ENCODE data around the gene GINS3.

The GINS3 gene

GRCh38 chr16:58422809-58423208 is 30.5 kb downstream of the GINS3 start:
- no peaks in the 10 kb centered on the region for H3K36me3 ChIP-seq (ENCODE audit: control insufficient read depth, insufficient read depth, low read length)
- no peak overlapping the region for H3K4me3 ChIP-seq (ENCODE audit: insufficient read depth, low read depth, low read length)
- no peaks in the 10 kb centered on the region for H3K27me3 ChIP-seq (ENCODE audit: control insufficient read depth, insufficient read depth, low read length, poor library complexity, severe bottlenecking)
- H3K9me3 ChIP-seq (ENCODE audit: control insufficient read depth, low read length): no peaks in the 10 kb centered on the region
- H3K27ac ChIP-seq (ENCODE audit: insufficient read depth, low read depth, low read length, poor library complexity, severe bottlenecking): no peak overlapping the region
- 73 to 80% methylated on average over 4 of the region's 4 CpGs for WGBS, 2 experiments
- peaks cover 10% of the 10 kb centered on the region for H3K4me1 ChIP-seq (ENCODE audit: control insufficient read depth, insufficient read depth, low read length)

- Histone ChIP-seq H3K27ac (ENCODE audit: insufficient read depth, low read depth, low read length, poor library complexity, severe bottlenecking) (no peak overlapping the region), H3K4me1 (ENCODE audit: control insufficient read depth, insufficient read depth, low read length) (no peaks in the 10 kb centered on the region), H3K27me3 (ENCODE audit: control insufficient read depth, insufficient read depth, low read length, poor library complexity, severe bottlenecking) (no peaks in the 10 kb centered on the region), H3K9me3 (ENCODE audit: control insufficient read depth, low read length) (no peaks in the 10 kb centered on the region), H3K4me3 (ENCODE audit: insufficient read depth, low read depth, low read length) (no peak overlapping the region), H3K36me3 (ENCODE audit: control insufficient read depth, insufficient read depth, low read length) (no peaks in the 10 kb centered on the region)
- 91 to 95% methylated on average over 8 of the region's 8 CpGs for WGBS, 2 experiments
Observed at GRCh38 chr16:58425245-58425644, 33.0 kb downstream of the GINS3 start.

GRCh38 chr16:58425756-58426494 is 33.7 kb downstream of the GINS3 start:
- Histone ChIP-seq H3K9me3 (ENCODE audit: control insufficient read depth, low read length) (no peaks in the 10 kb centered on the region), H3K36me3 (ENCODE audit: control insufficient read depth, insufficient read depth, low read length) (no peaks in the 10 kb centered on the region), H3K4me3 (ENCODE audit: insufficient read depth, low read depth, low read length) (no peak overlapping the region), H3K27ac (ENCODE audit: insufficient read depth, low read depth, low read length, poor library complexity, severe bottlenecking) (no peak overlapping the region), H3K27me3 (ENCODE audit: control insufficient read depth, insufficient read depth, low read length, poor library complexity, severe bottlenecking) (no peaks in the 10 kb centered on the region), H3K4me1 (ENCODE audit: control insufficient read depth, insufficient read depth, low read length) (no peaks in the 10 kb centered on the region)
- WGBS, 2 experiments: 89 to 90% methylated on average over 10 of the region's 10 CpGs

GRCh38 chr16:58426966-58427365 is 34.7 kb downstream of the GINS3 start:
- Histone ChIP-seq H3K4me1 (ENCODE audit: control insufficient read depth, insufficient read depth, low read length) (no peaks in the 10 kb centered on the region), H3K9me3 (ENCODE audit: control insufficient read depth, low read length) (no peaks in the 10 kb centered on the region), H3K27ac (ENCODE audit: insufficient read depth, low read depth, low read length, poor library complexity, severe bottlenecking) (no peak overlapping the region), H3K36me3 (ENCODE audit: control insufficient read depth, insufficient read depth, low read length) (no peaks in the 10 kb centered on the region), H3K4me3 (ENCODE audit: insufficient read depth, low read depth, low read length) (no peak overlapping the region), H3K27me3 (ENCODE audit: control insufficient read depth, insufficient read depth, low read length, poor library complexity, severe bottlenecking) (no peaks in the 10 kb centered on the region)
- 91 to 94% methylated on average over 2 of the region's 2 CpGs for WGBS, 2 experiments

GRCh38 chr16:58428621-58429542 is 36.6 kb downstream of the GINS3 start:
- H3K9me3 ChIP-seq (ENCODE audit: control insufficient read depth, low read length): no peaks in the 10 kb centered on the region
- 88 to 91% methylated on average over 11 of the region's 11 CpGs for WGBS, 2 experiments
- H3K36me3 ChIP-seq (ENCODE audit: control insufficient read depth, insufficient read depth, low read length): no peaks in the 10 kb centered on the region
- no peak overlapping the region for H3K4me3 ChIP-seq (ENCODE audit: insufficient read depth, low read depth, low read length)
- no peaks in the 10 kb centered on the region for H3K4me1 ChIP-seq (ENCODE audit: control insufficient read depth, insufficient read depth, low read length)
- no peak overlapping the region for H3K27ac ChIP-seq (ENCODE audit: insufficient read depth, low read depth, low read length, poor library complexity, severe bottlenecking)
- H3K27me3 ChIP-seq (ENCODE audit: control insufficient read depth, insufficient read depth, low read length, poor library complexity, severe bottlenecking): no peaks in the 10 kb centered on the region

- Histone ChIP-seq H3K27me3 (ENCODE audit: control insufficient read depth, insufficient read depth, low read length, poor library complexity, severe bottlenecking) (no peaks in the 10 kb centered on the region), H3K4me3 (ENCODE audit: insufficient read depth, low read depth, low read length) (no peak overlapping the region), H3K27ac (ENCODE audit: insufficient read depth, low read depth, low read length, poor library complexity, severe bottlenecking) (no peak overlapping the region), H3K36me3 (ENCODE audit: control insufficient read depth, insufficient read depth, low read length) (no peaks in the 10 kb centered on the region), H3K9me3 (ENCODE audit: control insufficient read depth, low read length) (no peaks in the 10 kb centered on the region), H3K4me1 (ENCODE audit: control insufficient read depth, insufficient read depth, low read length) (no peaks in the 10 kb centered on the region)
- 92 to 94% methylated on average over 6 of the region's 6 CpGs for WGBS, 2 experiments
Observed at GRCh38 chr16:58430718-58431117, 38.4 kb downstream of the GINS3 start.

- Histone ChIP-seq H3K4me1 (ENCODE audit: control insufficient read depth, insufficient read depth, low read length) (no peaks in the 10 kb centered on the region), H3K36me3 (ENCODE audit: control insufficient read depth, insufficient read depth, low read length) (no peaks in the 10 kb centered on the region), H3K27ac (ENCODE audit: insufficient read depth, low read depth, low read length, poor library complexity, severe bottlenecking) (no peak overlapping the region), H3K4me3 (ENCODE audit: insufficient read depth, low read depth, low read length) (no peak overlapping the region), H3K9me3 (ENCODE audit: control insufficient read depth, low read length) (no peaks in the 10 kb centered on the region), H3K27me3 (ENCODE audit: control insufficient read depth, insufficient read depth, low read length, poor library complexity, severe bottlenecking) (no peaks in the 10 kb centered on the region)
- WGBS, 2 experiments: 72 to 77% methylated on average over 4 of the region's 4 CpGs
Observed at GRCh38 chr16:58433569-58433951, 41.3 kb downstream of the GINS3 start.

- Histone ChIP-seq H3K27me3 (ENCODE audit: control insufficient read depth, insufficient read depth, low read length, poor library complexity, severe bottlenecking) (no peaks in the 10 kb centered on the region), H3K4me3 (ENCODE audit: insufficient read depth, low read depth, low read length) (no peak overlapping the region), H3K4me1 (ENCODE audit: control insufficient read depth, insufficient read depth, low read length) (no peaks in the 10 kb centered on the region), H3K36me3 (ENCODE audit: control insufficient read depth, insufficient read depth, low read length) (no peaks in the 10 kb centered on the region), H3K9me3 (ENCODE audit: control insufficient read depth, low read length) (no peaks in the 10 kb centered on the region), H3K27ac (ENCODE audit: insufficient read depth, low read depth, low read length, poor library complexity, severe bottlenecking) (no peak overlapping the region)
- WGBS, 2 experiments: 88 to 95% methylated on average over 2 of the region's 2 CpGs
Observed at GRCh38 chr16:58435779-58436178, 43.5 kb downstream of the GINS3 start.

GRCh38 chr16:58440131-58440530 is 47.9 kb downstream of the GINS3 start:
- no peaks in the 10 kb centered on the region for H3K9me3 ChIP-seq (ENCODE audit: control insufficient read depth, low read length)
- no peak overlapping the region for H3K4me3 ChIP-seq (ENCODE audit: insufficient read depth, low read depth, low read length)
- no peaks in the 10 kb centered on the region for H3K4me1 ChIP-seq (ENCODE audit: control insufficient read depth, insufficient read depth, low read length)
- no peaks in the 10 kb centered on the region for H3K36me3 ChIP-seq (ENCODE audit: control insufficient read depth, insufficient read depth, low read length)
- WGBS, 2 experiments: 94 to 95% methylated on average over 3 of the region's 3 CpGs
- no peaks in the 10 kb centered on the region for H3K27me3 ChIP-seq (ENCODE audit: control insufficient read depth, insufficient read depth, low read length, poor library complexity, severe bottlenecking)
- H3K27ac ChIP-seq (ENCODE audit: insufficient read depth, low read depth, low read length, poor library complexity, severe bottlenecking): no peak overlapping the region

- WGBS, 2 experiments: 73 to 78% methylated on average over 5 of the region's 5 CpGs
Observed at GRCh38 chr16:58442547-58442946, 50.3 kb downstream of the GINS3 start.

More at GRCh38 chr16:58442547-58442946, 50.3 kb downstream of the GINS3 start:
- no peaks in the 10 kb centered on the region for H3K36me3 ChIP-seq (ENCODE audit: control insufficient read depth, insufficient read depth, low read length)
- no peaks in the 10 kb centered on the region for H3K4me1 ChIP-seq (ENCODE audit: control insufficient read depth, insufficient read depth, low read length)
- no peak overlapping the region for H3K27ac ChIP-seq (ENCODE audit: insufficient read depth, low read depth, low read length, poor library complexity, severe bottlenecking)
- no peaks in the 10 kb centered on the region for H3K9me3 ChIP-seq (ENCODE audit: control insufficient read depth, low read length)
- H3K4me3 ChIP-seq (ENCODE audit: insufficient read depth, low read depth, low read length): no peak overlapping the region
- no peaks in the 10 kb centered on the region for H3K27me3 ChIP-seq (ENCODE audit: control insufficient read depth, insufficient read depth, low read length, poor library complexity, severe bottlenecking)

Measured in ectodermal cell (in vitro differentiated cells).